PC-3 (cell line): Measurements from ENCODE around the gene ACVR2A. TPM values are rescaled to one million over a fixed set of nuclear protein-coding genes. Genes with fewer than 3 reads are reported as not detected.

Experiments used
- ATAC-seq: fragments of 200-7000 bp; cut with Tn5 transposase; 2 replicates; pipeline ENCODE4 v1.9.1; 2020; ENCODE audit warnings: mild to moderate bottlenecking, moderate library complexity
- BruUV-seq: library from RNA; stranded (reverse); fragments of 400-500 nt; replicated peaks from 2 replicates; lab custom pipeline; 2021; lab: Mats Ljungman, UMichigan
- CTCF ChIA-PET: fragments of 300-600 bp; sonication (Branson Sonifier 250); formaldehyde crosslinking; loops from one replicate; lab custom pipeline; 2022; ENCODE audit warnings: antibody characterized with exemption; lab: Charles Lee
- POLR2A ChIA-PET: fragments of 300-600 bp; sonication (Branson Sonifier 250); formaldehyde crosslinking; loops from one replicate; lab custom pipeline; 2022; ENCODE audit warnings: antibody characterized with exemption; ENCODE audit not compliant: unreplicated experiment; lab: Charles Lee
- DNase-seq: peaks from one replicate; pipeline ENCODE4 v3.0.0-alpha.2; 2015
- H2AFZ ChIP-seq: fragments of 300-600 bp; sonication (generic); 2 replicates; pipeline ENCODE4 v1.6.0; 2016; ENCODE audit warnings: antibody characterized with exemption, low read length
- H3F3A ChIP-seq: fragments of 300-600 bp; sonication (generic); one replicate; pipeline ENCODE4 v1.6.0; 2017; ENCODE audit warnings: antibody characterized with exemption, low read length, control low read depth, mild to moderate bottlenecking; ENCODE audit not compliant: unreplicated experiment
- H3K27ac ChIP-seq: fragments of 300-600 bp; sonication (generic); 2 replicates; pipeline ENCODE4 v1.5.1; 2016; ENCODE audit warnings: mild to moderate bottlenecking, low read length
- H3K27me3 ChIP-seq: fragments of 300-600 bp; sonication (generic); 2 replicates; pipeline ENCODE4 v1.6.1; 2016; ENCODE audit warnings: low read length, mixed read lengths
- H3K36me3 ChIP-seq: fragments of 300-600 bp; sonication (generic); 2 replicates; pipeline ENCODE4 v1.6.1; 2016; ENCODE audit warnings: low read depth, mixed run types, low read length, mixed read lengths
- H3K4me1 ChIP-seq: fragments of 300-600 bp; sonication (generic); 2 replicates; pipeline ENCODE4 v1.5.1; 2016; ENCODE audit warnings: low read length; ENCODE audit not compliant: insufficient read depth
- H3K4me2 ChIP-seq: fragments of 300-600 bp; sonication (generic); 2 replicates; pipeline ENCODE4 v1.6.0; 2016; ENCODE audit warnings: low read length
- H3K4me3 ChIP-seq: fragments of 300-600 bp; sonication (generic); 2 replicates; pipeline ENCODE4 v1.5.1; 2016; ENCODE audit warnings: mild to moderate bottlenecking, low read length, mixed read lengths
- H3K79me2 ChIP-seq: fragments of 300-600 bp; sonication (generic); 2 replicates; pipeline ENCODE4 v1.6.1; 2017; ENCODE audit warnings: low read length, mixed read lengths
- H3K9ac ChIP-seq: fragments of 300-600 bp; sonication (generic); 2 replicates; pipeline ENCODE4 v1.6.0; 2016; ENCODE audit warnings: mild to moderate bottlenecking, low read length
- H3K9me2 ChIP-seq: fragments of 300-600 bp; sonication (generic); replicated peaks from 2 replicates; pipeline ENCODE4 v1.6.1; 2016; ENCODE audit warnings: mixed run types, low read length, mixed read lengths
- H3K9me3 ChIP-seq: fragments of 300-600 bp; sonication (generic); 2 replicates; pipeline ENCODE4 v1.6.1; 2016; ENCODE audit warnings: low read length, mixed read lengths
- H4K20me1 ChIP-seq: fragments of 300-600 bp; sonication (generic); 2 replicates; pipeline ENCODE4 v1.6.1; 2016; ENCODE audit warnings: low read length, mixed read lengths
- CTCF ChIP-seq: fragments of 300-600 bp; sonication (generic); conservative IDR thresholded peaks from 2 replicates; pipeline ENCODE4 v1.5.1; 2017; ENCODE audit warnings: antibody characterized with exemption, low read depth, mild to moderate bottlenecking, low read length
- EZH2 ChIP-seq: fragments of 300-600 bp; sonication (generic); IDR thresholded peaks from one replicate; pipeline ENCODE4 v1.6.1; 2017; ENCODE audit warnings: antibody characterized with exemption, mild to moderate bottlenecking, low read length; ENCODE audit not compliant: unreplicated experiment
- EZH2phosphoT487 ChIP-seq: fragments of 300-600 bp; sonication (generic); IDR thresholded peaks from 2 replicates; pipeline ENCODE4 v1.6.1; 2018; ENCODE audit warnings: mild to moderate bottlenecking, antibody characterized with exemption, low read length, borderline replicate concordance
- intact Hi-C: fragments of 100-400 bp; cut with micrococcal nuclease; formaldehyde crosslinking; loops from 2 replicates; pipeline ENCODE4 v1.9.0; 2023
- total RNA-seq: library from RNA; depleted of rRNA; stranded (reverse); fragments of >200 nt; gene quantifications from 2 replicates; pipeline ENCODE4 v1.2.3, GENCODE V29; 2014

The ACVR2A gene
- total RNA-seq, 1 experiment from 2014 or later = 6.5 TPM

DNA sequence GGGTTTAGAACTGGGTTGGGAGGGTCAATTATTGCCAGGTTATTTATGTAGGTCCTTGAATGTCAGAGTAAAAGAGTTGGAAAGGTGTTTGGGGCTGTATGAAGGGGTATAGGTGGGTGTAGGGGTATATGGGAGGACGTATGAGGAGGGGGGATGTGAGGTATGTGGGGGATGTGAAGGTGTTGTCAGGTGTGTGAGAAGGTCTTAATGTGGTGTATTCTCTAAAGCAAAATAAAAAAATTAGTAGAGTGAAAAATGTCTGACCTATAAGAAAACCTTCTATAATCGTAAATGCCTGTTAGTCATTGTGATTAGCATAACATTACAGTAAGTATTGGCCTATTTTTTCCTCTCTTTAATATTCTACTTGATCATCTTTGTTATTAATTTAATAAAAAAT is 25.1 kb downstream of the ACVR2A start:
- ATAC-seq (no peak), DNase-seq (no peak)
- no peak overlapping the region for H2AFZ ChIP-seq
- H4K20me1 ChIP-seq = no peaks in the 10 kb centered on the region
- no peaks in the 10 kb centered on the region for H3K9me2 ChIP-seq
- H3K36me3 ChIP-seq = no peaks in the 10 kb centered on the region
- no peak overlapping the region for H3K9ac ChIP-seq
- no peak overlapping the region for H3K4me3 ChIP-seq
- H3K9me3 ChIP-seq = no peaks in the 10 kb centered on the region
- H3F3A ChIP-seq = no peaks in the 10 kb centered on the region
- no peaks in the 10 kb centered on the region; the same call in 1 of the 2 replicates for H3K4me1 ChIP-seq
- CTCF ChIA-PET = no interaction called here
- peaks cover 92% of the 10 kb centered on the region for H3K79me2 ChIP-seq
- no peak overlapping the region for H3K4me2 ChIP-seq
- POLR2A ChIA-PET = no interaction called here
- no peaks in the 10 kb centered on the region for H3K27me3 ChIP-seq
- BruUV-seq = no TSS peak
- intact Hi-C loops = no loop called here
- no peak for TF ChIP-seq CTCF
- TF ChIP-seq EZH2 = no peak
- no peak for TF ChIP-seq EZH2phosphoT487
- H3K27ac ChIP-seq = no peak overlapping the region

DNA sequence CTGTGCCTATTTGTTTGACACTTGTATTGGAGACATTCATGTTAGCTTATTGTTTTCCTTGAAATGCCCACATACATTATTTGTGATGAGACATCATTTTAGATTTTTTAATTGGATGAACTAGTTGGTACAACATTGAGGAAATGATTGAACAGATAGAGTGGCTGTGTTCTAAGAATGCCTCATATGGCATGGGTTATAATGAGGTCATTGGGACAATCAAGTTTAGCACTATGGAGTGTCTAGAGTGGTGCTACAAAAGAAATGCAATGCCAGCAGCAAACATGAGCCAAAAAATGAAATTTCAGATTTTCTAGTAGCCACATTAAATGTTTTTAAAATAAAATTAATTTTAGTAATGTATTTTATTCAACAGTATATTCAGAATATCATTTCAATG is 28.1 kb downstream of the ACVR2A start:
- Histone ChIP-seq H3F3A (no peaks in the 10 kb centered on the region), H3K9me2 (no peaks in the 10 kb centered on the region), H4K20me1 (no peaks in the 10 kb centered on the region), H3K4me1 (no peaks in the 10 kb centered on the region; the same call in 1 of the 2 replicates), H3K9me3 (no peaks in the 10 kb centered on the region), H3K9ac (no peak overlapping the region), H3K4me3 (no peak overlapping the region), H3K27ac (no peak overlapping the region), H3K27me3 (no peaks in the 10 kb centered on the region), H2AFZ (no peak overlapping the region), H3K79me2 (peaks cover 91% of the 10 kb centered on the region), H3K36me3 (no peaks in the 10 kb centered on the region), H3K4me2 (no peak overlapping the region)
- ChIA-PET CTCF (no interaction called here), POLR2A (no interaction called here)
- intact Hi-C loops = no loop called here
- TF ChIP-seq EZH2 = no peak
- no peak for TF ChIP-seq CTCF
- TF ChIP-seq EZH2phosphoT487 = no peak
- ATAC-seq = no peak
- no peak for DNase-seq
- no TSS peak for BruUV-seq

- POLR2A ChIA-PET = no interaction called here
- TF ChIP-seq EZH2 (no peak), EZH2phosphoT487 (no peak)
- H3K4me2 ChIP-seq = no peak overlapping the region
- H3K4me3 ChIP-seq = no peak overlapping the region
- ATAC-seq (no peak), DNase-seq (no peak)
- BruUV-seq = no TSS peak
- no peak overlapping the region for H2AFZ ChIP-seq
- no peaks in the 10 kb centered on the region; the same call in 1 of the 2 replicates for H3K4me1 ChIP-seq
- no peak overlapping the region for H3K27ac ChIP-seq
- no peaks in the 10 kb centered on the region for H3K36me3 ChIP-seq
- H3K9ac ChIP-seq = no peak overlapping the region
- CTCF ChIA-PET = no interaction called here
- no peaks in the 10 kb centered on the region for H4K20me1 ChIP-seq
- H3F3A ChIP-seq = no peaks in the 10 kb centered on the region
- no peaks in the 10 kb centered on the region for H3K27me3 ChIP-seq
- H3K9me2 ChIP-seq = no peaks in the 10 kb centered on the region
- H3K79me2 ChIP-seq = peaks cover 98% of the 10 kb centered on the region
- H3K9me3 ChIP-seq = no peaks in the 10 kb centered on the region
- intact Hi-C loops = no loop called here
Observed at GRCh38 chr2:147873859-147874483, 29.1 kb downstream of the ACVR2A start.
